GM23338 (cell line): Measurements from ENCODE around the gene ZNF891. TPM values are rescaled to one million over a fixed set of nuclear protein-coding genes. Genes with fewer than 3 reads are reported as not detected.
A peak's percentile ranks its signal among the peaks of the same experiment; 100 is the strongest.

ENCODE experiments used
- ATAC-seq: fragments of 200-7000 bp; cut with Tn5 transposase; 3 replicates; pipeline ENCODE4 v1.9.1; 2020
- DNase-seq: peaks from one replicate; pipeline ENCODE4 v3.0.0-alpha.2; 2015; ENCODE audit warnings: low spot score
- H2AFZ ChIP-seq: fragments of 200-600 bp; sonication (generic); 2 replicates; pipeline ENCODE4 v1.8.0; 2016; ENCODE audit warnings: antibody characterized with exemption, mild to moderate bottlenecking, moderate library complexity
- H3F3A ChIP-seq: fragments of 200-600 bp; sonication (generic); replicated peaks from 2 replicates; pipeline ENCODE4 v1.8.0; 2017; ENCODE audit warnings: antibody characterized with exemption, mixed run types, low read depth
- H3K27ac ChIP-seq: fragments of 200-600 bp; sonication (generic); 2 replicates; pipeline ENCODE4 v1.6.1; 2016; ENCODE audit warnings: low read depth
- H3K27me3 ChIP-seq: fragments of 200-600 bp; sonication (generic); 2 replicates; pipeline ENCODE4 v1.8.0; 2016; ENCODE audit warnings: mild to moderate bottlenecking, mixed run types, moderate library complexity; ENCODE audit not compliant: insufficient read depth
- H3K36me3 ChIP-seq: fragments of 200-600 bp; sonication (generic); 2 replicates; pipeline ENCODE4 v1.8.0; 2016; ENCODE audit warnings: mild to moderate bottlenecking; ENCODE audit not compliant: insufficient read depth
- H3K4me1 ChIP-seq: fragments of 200-600 bp; sonication (generic); 2 replicates; pipeline ENCODE4 v1.8.0; 2016; ENCODE audit warnings: mild to moderate bottlenecking, moderate library complexity; ENCODE audit not compliant: insufficient read depth
- H3K4me2 ChIP-seq: fragments of 200-600 bp; sonication (generic); 2 replicates; pipeline ENCODE4 v1.7.1; 2017; ENCODE audit warnings: mixed run types
- H3K4me3 ChIP-seq: fragments of 200-600 bp; sonication (generic); 2 replicates; pipeline ENCODE4 v1.6.1; 2016; ENCODE audit warnings: mixed run types
- H3K79me2 ChIP-seq: fragments of 200-600 bp; sonication (generic); replicated peaks from 2 replicates; pipeline ENCODE4 v1.8.0; 2017; ENCODE audit warnings: mild to moderate bottlenecking; ENCODE audit not compliant: insufficient read depth
- H3K9me2 ChIP-seq: fragments of 200-600 bp; sonication (generic); 2 replicates; pipeline ENCODE4 v1.8.0; 2017; ENCODE audit not compliant: insufficient read depth
- H4K20me1 ChIP-seq: fragments of 200-600 bp; sonication (generic); replicated peaks from 2 replicates; pipeline ENCODE4 v1.8.0; 2017; ENCODE audit warnings: mild to moderate bottlenecking; ENCODE audit not compliant: insufficient read depth
- H3K27ac Mint-ChIP-seq: 2 replicates; pipeline ENCODE4 v1.8.0; 2020; ENCODE audit warnings: inconsistent platforms, mild to moderate bottlenecking, moderate library complexity, mixed read lengths
- H3K27me3 Mint-ChIP-seq: 3 replicates; pipeline ENCODE4 v1.8.0; 2022; ENCODE audit warnings: low read depth, mild to moderate bottlenecking, moderate library complexity, mixed read lengths, inconsistent platforms; ENCODE audit not compliant: insufficient read depth, poor library complexity
- H3K36me3 Mint-ChIP-seq: 3 replicates; pipeline ENCODE4 v1.8.0; 2021; ENCODE audit warnings: low read depth, mild to moderate bottlenecking, inconsistent platforms, moderate library complexity, mixed read lengths
- H3K4me1 Mint-ChIP-seq: 3 replicates; pipeline ENCODE4 v1.8.0; 2020; ENCODE audit warnings: mild to moderate bottlenecking, inconsistent platforms, mixed read lengths
- H3K4me3 Mint-ChIP-seq: 3 replicates; pipeline ENCODE4 v1.8.0; 2021; ENCODE audit warnings: moderate library complexity, mild to moderate bottlenecking, inconsistent platforms, mixed read lengths
- H3K9me3 Mint-ChIP-seq: 3 replicates; pipeline ENCODE4 v1.8.0; 2020; ENCODE audit warnings: moderate library complexity, mild to moderate bottlenecking, inconsistent platforms, mixed read lengths
- CREB1 ChIP-seq: fragments of 250-450 bp; sonication (Bioruptor Pico); IDR thresholded peaks from 2 replicates; pipeline ENCODE4 v1.5.0; 2020; ENCODE audit warnings: low read depth, mild to moderate bottlenecking, moderate library complexity
- EZH2 ChIP-seq: fragments of 200-600 bp; sonication (generic); IDR thresholded peaks from one replicate; pipeline ENCODE4 v1.8.0; 2017; ENCODE audit warnings: antibody characterized with exemption, mild to moderate bottlenecking, low read depth; ENCODE audit not compliant: unreplicated experiment
- EZH2phosphoT487 ChIP-seq: fragments of 200-600 bp; sonication (generic); IDR thresholded peaks from one replicate; pipeline ENCODE4 v1.8.1; 2018; ENCODE audit warnings: antibody characterized with exemption; ENCODE audit not compliant: unreplicated experiment
- JUNB ChIP-seq: IDR thresholded peaks from one replicate; pipeline ENCODE4 v1.6.1; 2016; ENCODE audit warnings: antibody characterized with exemption; ENCODE audit not compliant: unreplicated experiment
- NANOG ChIP-seq: IDR thresholded peaks from 2 replicates; pipeline ENCODE4 v1.6.1; 2016; ENCODE audit warnings: antibody characterized with exemption, borderline replicate concordance
- POLR2AphosphoS5 ChIP-seq: IDR thresholded peaks from 2 replicates; pipeline ENCODE4 v1.6.1; 2016; ENCODE audit warnings: antibody characterized with exemption, low read depth
- STAT1 ChIP-seq: IDR thresholded peaks from one replicate; pipeline ENCODE4 v1.6.1; 2016; ENCODE audit warnings: antibody characterized with exemption; ENCODE audit not compliant: unreplicated experiment
- ZNF114 ChIP-seq: fragments of 250-450 bp; sonication (Bioruptor Pico); IDR thresholded peaks from 2 replicates; pipeline ENCODE4 v1.5.0; 2020; ENCODE audit warnings: mild to moderate bottlenecking, moderate library complexity
- ZNF331 ChIP-seq: fragments of 250-450 bp; sonication (Bioruptor Pico); IDR thresholded peaks from 2 replicates; pipeline ENCODE4 v1.5.0; 2020; ENCODE audit warnings: low read depth, mild to moderate bottlenecking, moderate library complexity
- polyA plus RNA-seq: library from polyadenylated mRNA; unstranded; fragments of >200 nt; fragmentation: Nextera tagmentation; extraction: Ambion mirVana; gene quantifications from 2 replicates; pipeline ENCODE4 v1.2.1, GENCODE V29; 2016
- total RNA-seq: library from RNA; depleted of rRNA; stranded (reverse); fragments of >200 nt; shearing (Covaris generic); gene quantifications from 2 replicates; pipeline ENCODE4 v1.2.3, GENCODE V29; 2014
- TF ChIP-seq, protein P1 (sequence below): IDR thresholded peaks from 2 replicates; pipeline ENCODE4 v1.6.1; 2016; ENCODE audit warnings: antibody characterized with exemption
- TF ChIP-seq, protein P2 (sequence below): IDR thresholded peaks from one replicate; pipeline ENCODE4 v1.6.1; 2018; ENCODE audit warnings: antibody characterized with exemption; ENCODE audit not compliant: unreplicated experiment

Gene ZNF891
- total and polyA plus RNA-seq, 2 experiments from 2014 or later: 1.8 to 5.4 TPM

DNA sequence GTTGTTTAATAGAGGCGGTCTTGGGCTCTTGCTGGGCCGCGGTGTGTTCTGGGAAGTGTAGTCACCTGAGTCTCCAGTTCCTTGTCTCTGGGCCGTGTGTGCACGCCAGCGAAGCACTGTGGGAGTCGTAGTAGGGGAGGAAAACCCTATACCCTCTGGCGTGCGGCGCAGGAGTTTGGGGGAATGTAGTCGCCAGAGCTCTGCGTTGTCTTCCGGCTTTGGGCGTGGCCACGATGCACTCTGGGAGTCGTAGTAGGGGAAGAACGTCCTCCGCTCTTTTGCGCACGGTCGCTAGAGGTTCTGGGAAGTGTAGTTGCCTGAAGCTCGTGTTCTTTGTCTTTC lies 50.1 kb downstream of the ZNF891 start:
- Histone ChIP-seq H3K36me3 (peaks cover 14% of the 10 kb centered on the region), H4K20me1 (no peaks in the 10 kb centered on the region), H3K27ac (peak overlapping the region; percentile 94), H3F3A (no peaks in the 10 kb centered on the region), H3K4me2 (peak overlapping the region; percentile 76), H3K27me3 (no peaks in the 10 kb centered on the region), H3K9me2 (peaks cover 11% of the 10 kb centered on the region), H2AFZ (peak overlapping the region; percentile 88; the same call in 1 of the 2 replicates), H3K4me1 (peaks cover 5% of the 10 kb centered on the region; the same call in 1 of the 2 replicates), H3K79me2 (peaks cover 14% of the 10 kb centered on the region), H3K4me3 (peak overlapping the region; percentile 87)
- H3K27me3 Mint-ChIP-seq: peaks cover 8% of the 10 kb centered on the region
- no peak overlapping the region for H3K27ac Mint-ChIP-seq
- DNase-seq: peak; percentile 99
- TF ChIP-seq, protein P1, sequence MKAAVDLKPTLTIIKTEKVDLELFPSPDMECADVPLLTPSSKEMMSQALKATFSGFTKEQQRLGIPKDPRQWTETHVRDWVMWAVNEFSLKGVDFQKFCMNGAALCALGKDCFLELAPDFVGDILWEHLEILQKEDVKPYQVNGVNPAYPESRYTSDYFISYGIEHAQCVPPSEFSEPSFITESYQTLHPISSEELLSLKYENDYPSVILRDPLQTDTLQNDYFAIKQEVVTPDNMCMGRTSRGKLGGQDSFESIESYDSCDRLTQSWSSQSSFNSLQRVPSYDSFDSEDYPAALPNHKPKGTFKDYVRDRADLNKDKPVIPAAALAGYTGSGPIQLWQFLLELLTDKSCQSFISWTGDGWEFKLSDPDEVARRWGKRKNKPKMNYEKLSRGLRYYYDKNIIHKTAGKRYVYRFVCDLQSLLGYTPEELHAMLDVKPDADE: peak; percentile 100
- peak; percentile 97 for TF ChIP-seq CREB1 (CRISPR knock-in tag)
- TF ChIP-seq, protein P2, sequence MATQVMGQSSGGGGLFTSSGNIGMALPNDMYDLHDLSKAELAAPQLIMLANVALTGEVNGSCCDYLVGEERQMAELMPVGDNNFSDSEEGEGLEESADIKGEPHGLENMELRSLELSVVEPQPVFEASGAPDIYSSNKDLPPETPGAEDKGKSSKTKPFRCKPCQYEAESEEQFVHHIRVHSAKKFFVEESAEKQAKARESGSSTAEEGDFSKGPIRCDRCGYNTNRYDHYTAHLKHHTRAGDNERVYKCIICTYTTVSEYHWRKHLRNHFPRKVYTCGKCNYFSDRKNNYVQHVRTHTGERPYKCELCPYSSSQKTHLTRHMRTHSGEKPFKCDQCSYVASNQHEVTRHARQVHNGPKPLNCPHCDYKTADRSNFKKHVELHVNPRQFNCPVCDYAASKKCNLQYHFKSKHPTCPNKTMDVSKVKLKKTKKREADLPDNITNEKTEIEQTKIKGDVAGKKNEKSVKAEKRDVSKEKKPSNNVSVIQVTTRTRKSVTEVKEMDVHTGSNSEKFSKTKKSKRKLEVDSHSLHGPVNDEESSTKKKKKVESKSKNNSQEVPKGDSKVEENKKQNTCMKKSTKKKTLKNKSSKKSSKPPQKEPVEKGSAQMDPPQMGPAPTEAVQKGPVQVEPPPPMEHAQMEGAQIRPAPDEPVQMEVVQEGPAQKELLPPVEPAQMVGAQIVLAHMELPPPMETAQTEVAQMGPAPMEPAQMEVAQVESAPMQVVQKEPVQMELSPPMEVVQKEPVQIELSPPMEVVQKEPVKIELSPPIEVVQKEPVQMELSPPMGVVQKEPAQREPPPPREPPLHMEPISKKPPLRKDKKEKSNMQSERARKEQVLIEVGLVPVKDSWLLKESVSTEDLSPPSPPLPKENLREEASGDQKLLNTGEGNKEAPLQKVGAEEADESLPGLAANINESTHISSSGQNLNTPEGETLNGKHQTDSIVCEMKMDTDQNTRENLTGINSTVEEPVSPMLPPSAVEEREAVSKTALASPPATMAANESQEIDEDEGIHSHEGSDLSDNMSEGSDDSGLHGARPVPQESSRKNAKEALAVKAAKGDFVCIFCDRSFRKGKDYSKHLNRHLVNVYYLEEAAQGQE: no peak
- TF ChIP-seq EZH2phosphoT487: no peak
- H3K36me3 Mint-ChIP-seq: peaks cover 58% of the 10 kb centered on the region
- H3K4me3 Mint-ChIP-seq: no peak overlapping the region
- ATAC-seq: peak; percentile 89
- H3K9me3 Mint-ChIP-seq: peaks cover 46% of the 10 kb centered on the region
- H3K4me1 Mint-ChIP-seq: peaks cover 5% of the 10 kb centered on the region; the same call in 1 of the 3 replicates

- H3K27me3 Mint-ChIP-seq: no peaks in the 10 kb centered on the region
- ATAC-seq (no peak), DNase-seq (no peak)
- Histone ChIP-seq H3F3A (no peaks in the 10 kb centered on the region), H3K4me1 (no peaks in the 10 kb centered on the region), H3K79me2 (no peaks in the 10 kb centered on the region), H2AFZ (no peak overlapping the region), H3K27ac (no peak overlapping the region), H3K4me3 (no peak overlapping the region), H3K9me2 (no peaks in the 10 kb centered on the region), H3K4me2 (no peak overlapping the region), H3K36me3 (peaks cover 7% of the 10 kb centered on the region; the same call in 1 of the 2 replicates), H3K27me3 (no peaks in the 10 kb centered on the region), H4K20me1 (no peaks in the 10 kb centered on the region)
- H3K4me3 Mint-ChIP-seq: no peak overlapping the region
- no peaks in the 10 kb centered on the region for H3K4me1 Mint-ChIP-seq
- H3K9me3 Mint-ChIP-seq: peaks cover 56% of the 10 kb centered on the region
- peaks cover 28% of the 10 kb centered on the region for H3K36me3 Mint-ChIP-seq
- no peak overlapping the region for H3K27ac Mint-ChIP-seq
- no peak for TF ChIP-seq NANOG
- TF ChIP-seq EZH2phosphoT487: no peak
- TF ChIP-seq CREB1 (CRISPR knock-in tag): no peak
- TF ChIP-seq POLR2AphosphoS5: no peak
- TF ChIP-seq JUNB: no peak
- TF ChIP-seq ZNF331 (CRISPR knock-in tag): no peak
- no peak for TF ChIP-seq STAT1
- TF ChIP-seq, protein P2: no peak
- no peak for TF ChIP-seq ZNF114 (CRISPR knock-in tag)
- TF ChIP-seq, protein P1: no peak
- TF ChIP-seq EZH2: no peak
Observed at GRCh38 chr12:133073836-133074235, 56.2 kb downstream of the ZNF891 start.
